HL-60 (cell line): ENCODE data around the gene CLDN15.

ENCODE experiments used
- CTCF ChIP-seq: IDR thresholded peaks from one replicate; pipeline ENCODE4 v1.5.1; 2011; ENCODE audit warnings: low read length, control low read depth, inconsistent platforms; ENCODE audit not compliant: insufficient read depth
- GABPA ChIP-seq: IDR thresholded peaks from 2 replicates; pipeline ENCODE4 v1.6.1; 2012; ENCODE audit warnings: low read depth
- REST ChIP-seq: IDR thresholded peaks from 2 replicates; pipeline ENCODE4 v1.6.1; 2012; ENCODE audit warnings: low read depth; ENCODE audit not compliant: insufficient replicate concordance
- SPI1 ChIP-seq: IDR thresholded peaks from 2 replicates; pipeline ENCODE4 v1.6.1; 2012; ENCODE audit warnings: low read depth, mild to moderate bottlenecking, borderline replicate concordance

GRCh38 chr7:101250324-101250723 lies 12.7 kb upstream of the CLDN15 start:
- TF ChIP-seq CTCF = no peak
- TF ChIP-seq SPI1 = no peak
- TF ChIP-seq REST = no peak
- no peak for TF ChIP-seq GABPA
